Psoas muscle (tissue), 8 donors: Measurements from ENCODE around the gene PDE4D. TPM values are rescaled to one million over a fixed set of nuclear protein-coding genes. Genes with fewer than 3 reads are reported as not detected.
A peak's percentile ranks its signal among the peaks of the same experiment; 100 is the strongest.

Experiments
- ATAC-seq, 4 donors: fragments of 200-7000 bp; cut with Tn5 transposase; one replicate each; pipeline ENCODE4 v1.9.1; 2020; ENCODE audit warnings: moderate library complexity in 3 of 4, mild to moderate bottlenecking in 2 of 4
- DNase-seq, 2 donors: peaks; one replicate each; pipeline ENCODE4 v3.0.0-alpha.2; 2020
- H3K27ac ChIP-seq: fragments of 200-600 bp; one replicate; pipeline ENCODE4 v1.8.0; 2022
- H3K27me3 ChIP-seq, 3 donors: fragments of 200-600 bp in 1 of 3; one replicate each; pipeline versions ENCODE4 v1.6.1 to v1.8.0; 2013 to 2022; ENCODE audit warnings: low read length in 2 of 3, mild to moderate bottlenecking in 2 of 3, moderate library complexity in 1 of 3; ENCODE audit not compliant: insufficient read depth in 3 of 3
- H3K36me3 ChIP-seq, 2 donors: fragments of 200-600 bp in 1 of 2; one replicate each; pipeline versions ENCODE4 v1.6.1 to v1.8.0; 2013 to 2022; ENCODE audit warnings: low read depth in 1 of 2, mild to moderate bottlenecking in 1 of 2, moderate library complexity in 1 of 2; ENCODE audit not compliant: insufficient read depth in 1 of 2
- H3K4me1 ChIP-seq: fragments of 200-600 bp; one replicate; pipeline ENCODE4 v1.8.0; 2022
- H3K4me3 ChIP-seq: fragments of 200-600 bp; one replicate; pipeline ENCODE4 v1.8.0; 2022; ENCODE audit warnings: mild to moderate bottlenecking
- H3K9me3 ChIP-seq: fragments of 200-600 bp; one replicate; pipeline ENCODE4 v1.8.0; 2022
- WGBS, 3 donors: extraction: QIAGEN DNeasy Blood & Tissue Kit; methylation state at CpG; one replicate each; pipeline versions ENCODE4 v1.1.6 to v1.1.7; 2013; 5-methylcytosine and 5-hydroxymethylcytosine counted together
- intact Hi-C, 2 donors: fragments of 100-400 bp; cut with DNase I; formaldehyde crosslinking; loops; one replicate each; pipeline versions ENCODE4 v1.11.0 to v1.14.2; 2022
- polyA plus RNA-seq, 3 donors: library from polyadenylated mRNA; stranded (reverse); fragments of 200-250 nt; gene quantifications; one replicate each; pipeline ENCODE4 v1.2.3, GENCODE V29; 2013
- total RNA-seq, 4 donors: library from RNA; stranded (reverse); fragmentation: NEBNext Ultra II Directional in 2 of 4; extraction: Animal tissue kit (Norgen Biotek cat#: 25700) in 2 of 4; gene quantifications; one replicate each; pipeline versions ENCODE4 v1.2.1 to v1.2.4, GENCODE V29; 2021 to 2023
- TF ChIP-seq, protein P1 (sequence below): fragments of 200-600 bp; IDR thresholded peaks from one replicate; pipeline ENCODE4 v1.8.0; 2022; ENCODE audit warnings: antibody characterized with exemption
- donor health status: healthy with polysubstance abuse.
- donor health status: DM: no; HTN: no; CAD: no; lungs with moderate emphysema.
- donor health status: Bipolar disorder and iron deficiency.
- donor health status: healthy.
- donor health status: DM: yes; HTN: yes; CAD: no.
- donor health status: DM: no; HTN: no; CAD: no.
- donor health status: DM: no; HTN: no; CAD: no.
- donor health status: DM: yes; HTN: yes; CAD: no.

The PDE4D gene
- total and polyA plus RNA-seq, 7 donors = 42.6 to 283 (median 88.7) TPM

DNA sequence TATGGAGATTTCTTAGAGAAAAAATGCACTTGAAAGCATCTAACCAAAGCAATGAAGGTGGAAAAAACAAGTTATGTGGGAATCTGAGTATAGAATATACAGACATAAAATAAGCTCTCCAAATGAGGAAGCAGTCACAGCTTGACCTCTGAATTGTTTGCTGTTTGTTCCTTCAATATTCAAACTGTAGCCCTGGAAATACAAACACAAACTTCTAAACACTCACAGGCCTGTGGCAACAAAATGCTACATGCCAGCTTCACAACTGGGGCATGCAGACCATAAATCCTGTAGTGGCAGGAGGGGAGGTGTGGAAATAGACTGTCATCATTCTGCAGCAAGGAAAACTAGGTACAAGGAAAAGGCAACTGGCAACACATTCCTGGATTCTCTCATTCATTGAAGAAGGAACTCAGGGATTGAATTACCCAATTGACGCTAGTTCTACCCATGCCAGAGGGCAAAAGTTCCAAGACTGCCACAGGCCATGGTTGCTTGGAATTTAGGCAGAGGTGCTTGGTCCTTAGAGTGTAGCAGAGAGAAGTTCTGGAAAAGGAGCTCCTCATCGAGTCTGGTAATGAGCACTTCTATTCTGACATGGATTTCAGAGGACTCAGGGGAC, 349.6 kb downstream of the PDE4D start:
- 14 to 23% (median 22%) methylated on average over 2 of the region's 2 CpGs for WGBS, 3 donors
- DNase-seq (peak; percentile 30 to 59), ATAC-seq (peak; percentile 88 to 89 (median 88))
- Histone ChIP-seq H3K27me3 (no peaks in the 10 kb centered on the region), H3K36me3 (no peaks in the 10 kb centered on the region), H3K4me1 (peaks cover 85% of the 10 kb centered on the region), H3K27ac (peak overlapping the region; percentile 94), H3K9me3 (no peaks in the 10 kb centered on the region), H3K4me3 (peak overlapping the region; percentile 27)
- TF ChIP-seq, protein P1, sequence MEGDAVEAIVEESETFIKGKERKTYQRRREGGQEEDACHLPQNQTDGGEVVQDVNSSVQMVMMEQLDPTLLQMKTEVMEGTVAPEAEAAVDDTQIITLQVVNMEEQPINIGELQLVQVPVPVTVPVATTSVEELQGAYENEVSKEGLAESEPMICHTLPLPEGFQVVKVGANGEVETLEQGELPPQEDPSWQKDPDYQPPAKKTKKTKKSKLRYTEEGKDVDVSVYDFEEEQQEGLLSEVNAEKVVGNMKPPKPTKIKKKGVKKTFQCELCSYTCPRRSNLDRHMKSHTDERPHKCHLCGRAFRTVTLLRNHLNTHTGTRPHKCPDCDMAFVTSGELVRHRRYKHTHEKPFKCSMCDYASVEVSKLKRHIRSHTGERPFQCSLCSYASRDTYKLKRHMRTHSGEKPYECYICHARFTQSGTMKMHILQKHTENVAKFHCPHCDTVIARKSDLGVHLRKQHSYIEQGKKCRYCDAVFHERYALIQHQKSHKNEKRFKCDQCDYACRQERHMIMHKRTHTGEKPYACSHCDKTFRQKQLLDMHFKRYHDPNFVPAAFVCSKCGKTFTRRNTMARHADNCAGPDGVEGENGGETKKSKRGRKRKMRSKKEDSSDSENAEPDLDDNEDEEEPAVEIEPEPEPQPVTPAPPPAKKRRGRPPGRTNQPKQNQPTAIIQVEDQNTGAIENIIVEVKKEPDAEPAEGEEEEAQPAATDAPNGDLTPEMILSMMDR = no peak
- intact Hi-C loops = loop anchor here (2.0 to 5.0 kb wide), 3 partner anchors 21 to 41 kb away; no protein-coding TSS in a partner anchor

DNA sequence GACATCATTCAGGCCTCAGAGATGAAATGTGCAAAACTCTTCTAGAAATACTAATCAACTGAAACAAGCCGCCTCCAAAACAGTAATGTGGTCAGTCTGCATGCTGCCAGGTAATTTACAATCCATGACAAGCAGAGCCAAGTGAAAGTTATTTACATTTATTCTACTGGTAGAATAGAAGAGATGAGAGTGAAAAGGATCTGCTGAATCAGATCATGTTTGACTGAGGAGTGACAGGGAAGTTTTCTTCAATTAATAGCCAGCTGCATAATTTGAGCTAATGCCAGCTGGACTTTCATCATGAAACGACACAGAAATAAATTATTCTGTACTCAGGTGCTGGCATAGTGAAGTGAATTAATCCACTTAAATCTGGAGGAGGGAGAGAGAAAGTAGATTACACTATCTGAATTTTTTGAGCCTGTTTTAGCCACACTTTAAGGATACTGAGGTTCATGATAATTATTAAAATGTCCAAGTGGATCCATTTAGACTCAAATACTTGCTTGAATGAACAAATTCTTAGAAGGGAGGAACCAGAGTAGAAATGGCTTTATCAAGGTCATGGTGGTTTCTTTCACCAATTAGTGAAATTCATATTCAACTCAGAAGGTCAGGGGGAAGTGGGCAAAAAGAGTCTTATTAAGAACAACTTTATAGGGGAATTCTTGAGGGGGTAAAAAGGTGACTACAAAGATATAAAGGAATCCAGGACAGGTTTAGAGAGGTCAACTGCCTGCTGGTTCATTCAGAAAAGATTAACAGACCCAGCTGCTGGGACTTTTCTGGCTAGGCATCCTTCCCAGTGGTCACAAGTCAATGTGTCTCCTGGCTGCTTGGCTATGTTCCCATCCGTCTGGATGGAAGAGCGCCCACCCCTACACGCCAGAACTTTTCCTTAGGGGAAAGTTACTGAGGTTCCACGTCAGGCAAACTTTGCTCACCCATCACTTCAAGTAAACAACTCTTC, 350.4 kb downstream of the PDE4D start:
- H3K36me3 ChIP-seq = no peaks in the 10 kb centered on the region
- DNase-seq = peak; percentile 51 to 86
- H3K4me3 ChIP-seq = peak overlapping the region; percentile 27
- TF ChIP-seq, protein P1 = no peak
- H3K4me1 ChIP-seq = peaks cover 77% of the 10 kb centered on the region
- intact Hi-C loops = loop anchor here (1.0 to 5.0 kb wide), 3 partner anchors 17 to 42 kb away; no protein-coding TSS in a partner anchor
- ATAC-seq = peak; percentile 79 to 81 (median 80)
- H3K27ac ChIP-seq = peak overlapping the region; percentile 94
- H3K27me3 ChIP-seq = no peaks in the 10 kb centered on the region
- H3K9me3 ChIP-seq = no peaks in the 10 kb centered on the region
- 13 to 18% (median 17%) methylated on average over 6 of the region's 6 CpGs for WGBS, 3 donors

DNA sequence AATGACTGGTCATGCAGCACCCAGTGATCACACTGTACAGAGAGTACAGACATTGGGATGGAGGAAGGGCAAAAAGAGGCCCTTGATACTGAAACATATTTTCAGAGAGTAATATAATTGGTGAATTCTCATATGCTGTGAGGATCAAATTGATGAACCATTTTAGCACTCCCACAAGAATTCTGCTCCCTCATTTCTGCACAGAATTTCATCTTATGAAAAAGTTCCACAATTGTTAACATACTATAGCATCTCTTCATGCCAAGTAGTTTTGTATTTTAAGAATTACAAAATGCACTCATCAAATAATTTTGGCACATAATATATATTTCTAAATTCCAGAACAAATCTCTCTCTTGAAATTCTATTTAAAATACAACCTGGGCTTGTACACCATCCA, 351.2 kb downstream of the PDE4D start:
- Histone ChIP-seq H3K4me1 (peaks cover 69% of the 10 kb centered on the region), H3K27me3 (no peaks in the 10 kb centered on the region), H3K4me3 (no peak overlapping the region), H3K27ac (peak overlapping the region; percentile 94), H3K9me3 (no peaks in the 10 kb centered on the region), H3K36me3 (no peaks in the 10 kb centered on the region)
- no peak for ATAC-seq
- intact Hi-C loops = loop anchor here (1.0 to 5.0 kb wide), 3 partner anchors 16 to 42 kb away; no protein-coding TSS in a partner anchor
- TF ChIP-seq, protein P1 = no peak
- DNase-seq = no peak

DNA sequence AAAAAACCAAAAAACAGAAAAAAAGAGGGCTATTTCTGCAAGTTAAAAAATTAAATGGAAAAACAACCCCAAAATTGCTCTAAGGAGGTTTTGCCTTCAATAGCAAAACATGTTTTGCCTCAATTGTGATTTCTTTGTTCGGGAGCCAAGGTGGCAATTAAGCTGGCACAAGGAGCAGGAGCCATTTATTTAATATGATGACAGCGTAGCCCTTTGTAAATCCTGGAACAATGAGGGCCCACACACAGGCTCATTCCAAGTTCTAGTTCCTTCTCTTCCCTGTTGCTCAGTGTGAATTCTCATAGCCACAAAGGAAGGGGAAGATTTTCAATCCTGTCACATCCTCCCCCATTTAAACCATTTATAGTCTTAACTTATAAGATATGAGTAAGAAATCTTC, 353.2 kb downstream of the PDE4D start:
- intact Hi-C loops = loop anchor here in 1 of 2 donors (5.0 kb wide), 1 partner anchor 42 kb away; no protein-coding TSS in a partner anchor
- Histone ChIP-seq H3K36me3 (no peaks in the 10 kb centered on the region), H3K4me1 (peaks cover 51% of the 10 kb centered on the region), H3K4me3 (no peak overlapping the region), H3K27ac (peak overlapping the region; percentile 31), H3K27me3 (no peaks in the 10 kb centered on the region), H3K9me3 (no peaks in the 10 kb centered on the region)
- WGBS, 3 donors = 31 to 47% (median 38%) methylated on average over 2 of the region's 2 CpGs
- TF ChIP-seq, protein P1 = no peak
- ATAC-seq (no peak), DNase-seq (no peak)
